Measurements from ENCODE around the gene ZNF799.
"Not testable (repeated sequence)": the region's sequence is repeated elsewhere in the genome, so short reads cannot be mapped to it uniquely, and the experiment has no call there.

ZNF799 gene

GRCh38 chr19:12362236-12362635 is 38.8 kb downstream of the ZNF799 start:
- DNase-seq = not testable (repeated sequence)

DNA sequence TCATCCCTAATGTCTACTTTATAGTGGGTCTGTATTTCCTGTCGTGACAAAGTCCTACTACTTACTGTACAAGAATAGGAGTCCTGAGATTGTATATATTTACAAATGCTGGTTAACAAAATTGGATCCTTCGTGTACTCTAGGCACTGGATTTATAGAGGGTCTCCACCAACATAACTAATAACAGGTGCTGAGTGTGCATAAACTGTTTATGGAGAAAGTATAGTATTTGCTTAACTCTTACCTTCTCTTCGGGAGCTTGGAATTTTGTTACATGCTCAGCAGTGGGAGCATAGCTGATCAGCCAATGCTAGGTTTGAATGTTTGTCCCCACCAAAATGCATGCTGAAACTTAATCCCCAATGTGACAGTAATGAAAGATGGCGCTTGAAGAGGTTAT is 47.7 kb downstream of the ZNF799 start:
- DNase-seq = no peak

DNA sequence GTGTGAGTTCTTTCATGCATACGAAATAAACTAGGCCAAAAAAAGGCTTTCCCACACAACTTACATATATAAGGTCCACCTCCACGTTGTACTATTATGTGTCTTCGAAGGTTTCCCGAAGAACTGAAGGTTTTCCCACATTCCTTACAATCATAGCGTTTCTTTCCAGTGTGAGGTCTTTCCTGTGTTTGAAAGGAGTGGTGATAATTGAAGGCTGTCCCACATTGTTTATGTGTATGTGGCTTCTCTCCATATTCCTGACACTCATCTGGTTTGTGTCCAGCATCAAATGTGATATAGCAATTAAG is 50.2 kb downstream of the ZNF799 start:
- DNase-seq = no peak

GRCh38 chr19:12350185-12350889 is 50.7 kb downstream of the ZNF799 start:
- no peak for DNase-seq

- DNase-seq = no peak
These were observed 54.2 kb downstream of the ZNF799 start for GRCh38 chr19:12346896-12347295.

DNA sequence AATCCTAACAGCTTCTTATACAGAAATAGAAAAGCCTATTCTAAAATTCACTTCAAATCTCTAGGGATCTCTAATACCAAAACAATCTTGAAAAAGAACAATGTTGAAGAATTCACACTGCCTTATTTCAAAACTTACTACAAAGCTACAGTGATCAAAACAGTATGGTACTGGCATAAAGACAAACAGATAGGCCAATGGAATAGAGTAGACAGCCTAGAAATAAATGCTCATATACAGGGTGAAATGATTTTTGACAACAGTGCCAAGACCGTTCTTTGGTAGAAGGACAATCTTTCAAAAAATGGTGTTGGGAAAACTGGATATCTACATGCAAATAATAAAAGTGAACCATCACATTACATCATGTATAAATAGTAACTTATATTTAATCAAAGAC is 55.9 kb downstream of the ZNF799 start:
- no peak for DNase-seq

All from SHP77 (cell line).